B cell (primary cell): ENCODE data around the gene TRIM47. TPM values are rescaled to one million over a fixed set of nuclear protein-coding genes. Genes with fewer than 3 reads are reported as not detected.

ENCODE experiments used
- ATAC-seq: fragments of 200-7000 bp; cut with Tn5 transposase; one replicate; pipeline ENCODE4 v1.10.0; 2021; ENCODE audit warnings: low read depth, mild to moderate bottlenecking, moderate number of reproducible peaks, moderate library complexity
- CTCF ChIA-PET: fragments of 350-600 bp; sonication (Branson Sonifier 250); formaldehyde crosslinking; loops from one replicate; lab custom pipeline; 2021; ENCODE audit warnings: antibody characterized with exemption, inconsistent platforms; lab: Charles Lee
- POLR2A ChIA-PET: fragments of 350-600 bp; sonication (Branson Sonifier 250); formaldehyde crosslinking; loops from one replicate; lab custom pipeline; 2021; ENCODE audit warnings: antibody characterized with exemption; lab: Charles Lee
- DNase-seq: peaks from one replicate; pipeline ENCODE4 v3.0.0; 2013
- H2AFZ ChIP-seq: 2 replicates; pipeline ENCODE4 v1.6.1; 2012; ENCODE audit warnings: mild to moderate bottlenecking, low read depth, low read length; ENCODE audit not compliant: insufficient read depth, poor library complexity, severe bottlenecking
- H3K27ac ChIP-seq, 2 donors: 1 replicate in 1 of 2; 2 replicates in 1 of 2; pipeline ENCODE4 v1.5.1; 2012 to 2013; ENCODE audit warnings: low read length in 2 of 2, mild to moderate bottlenecking in 2 of 2, moderate library complexity in 1 of 2
- H3K27me3 ChIP-seq, 4 experiments: fragments of 200-600 bp in 1 of 4; sonication (generic) in 1 of 4; replicated peaks in 1 of 4; 1 replicate in 2 of 4; 2 replicates in 2 of 4; pipeline versions ENCODE4 v1.6.1 to v1.7.0; 2013 to 2016; ENCODE audit warnings: low read length in 3 of 4, mild to moderate bottlenecking in 2 of 4, mixed read lengths in 1 of 4, moderate library complexity in 1 of 4; ENCODE audit not compliant: insufficient read depth in 4 of 4, control insufficient read depth in 3 of 4; ENCODE audit errors: control extremely low read depth in 1 of 4
- H3K36me3 ChIP-seq, 2 experiments: replicated peaks in 1 of 2; 1 replicate in 1 of 2; 2 replicates in 1 of 2; pipeline versions ENCODE4 v1.6.1 to v1.7.1; 2013; ENCODE audit warnings: low read length in 1 of 2; ENCODE audit not compliant: insufficient read depth in 2 of 2, control insufficient read depth in 1 of 2; ENCODE audit errors: control extremely low read depth in 1 of 2, extremely low read depth in 1 of 2
- H3K4me1 ChIP-seq, 2 donors: fragments of 200-600 bp in 1 of 2; sonication (generic) in 1 of 2; 1 replicate in 1 of 2; 2 replicates in 1 of 2; pipeline versions ENCODE4 v1.5.1 to v1.6.1; 2013 to 2017; ENCODE audit warnings: low read length in 2 of 2; ENCODE audit not compliant: control insufficient read depth in 2 of 2, insufficient read depth in 2 of 2
- H3K4me2 ChIP-seq: replicated peaks from 2 replicates; pipeline ENCODE3; 2012; ENCODE audit warnings: mild to moderate bottlenecking, low read depth, low read length; ENCODE audit not compliant: poor library complexity, severe bottlenecking
- H3K4me3 ChIP-seq, 5 experiments: fragments of 200-600 bp in 1 of 5; sonication (generic) in 1 of 5; 1 replicate in 3 of 5; 2 replicates in 2 of 5; pipeline versions ENCODE4 v1.5.1 to v1.7.0; 2011 to 2016; ENCODE audit warnings: low read length in 4 of 5, mild to moderate bottlenecking in 4 of 5, low read depth in 2 of 5, control low read depth in 1 of 5, moderate library complexity in 1 of 5; ENCODE audit not compliant: insufficient read depth in 1 of 5; ENCODE audit errors: control extremely low read depth in 1 of 5, extremely low read depth in 1 of 5
- H3K79me2 ChIP-seq: fragments of 200-600 bp; sonication (generic); one replicate; pipeline ENCODE4 v1.6.0; 2016; ENCODE audit warnings: low read length; ENCODE audit not compliant: control insufficient read depth, insufficient read depth
- H3K9ac ChIP-seq: fragments of 200-600 bp; sonication (generic); 2 replicates; pipeline ENCODE4 v1.6.1; 2017; ENCODE audit warnings: mild to moderate bottlenecking, low read length, moderate library complexity
- H3K9me3 ChIP-seq, 3 donors: one replicate each; pipeline versions ENCODE4 v1.6.1 to v1.7.1; 2013; ENCODE audit warnings: low read length in 2 of 3; ENCODE audit not compliant: control insufficient read depth in 2 of 3, insufficient read depth in 1 of 3; ENCODE audit errors: control extremely low read depth in 1 of 3
- H4K20me1 ChIP-seq: 2 replicates; pipeline ENCODE4 v1.6.0; 2012; ENCODE audit warnings: mild to moderate bottlenecking, low read length; ENCODE audit not compliant: insufficient read depth, control insufficient read depth, poor library complexity, severe bottlenecking
- H3K27ac Mint-ChIP-seq: one replicate; pipeline ENCODE4 v1.8.0; 2021; ENCODE audit warnings: mixed read lengths
- H3K27me3 Mint-ChIP-seq: one replicate; pipeline ENCODE4 v1.8.0; 2021; ENCODE audit warnings: mixed read lengths
- H3K4me1 Mint-ChIP-seq: one replicate; pipeline ENCODE4 v1.8.0; 2021; ENCODE audit warnings: mixed read lengths
- H3K4me3 Mint-ChIP-seq: one replicate; pipeline ENCODE4 v1.8.0; 2021; ENCODE audit warnings: mixed read lengths
- H3K9me3 Mint-ChIP-seq: one replicate; pipeline ENCODE4 v1.8.0; 2022; ENCODE audit warnings: mixed read lengths; ENCODE audit not compliant: insufficient read depth
- EZH2 ChIP-seq: IDR thresholded peaks from 2 replicates; pipeline ENCODE4 v1.6.1; 2012; ENCODE audit warnings: borderline replicate concordance, low read depth, mild to moderate bottlenecking, moderate library complexity, low read length; ENCODE audit not compliant: insufficient read depth, poor library complexity, severe bottlenecking
- WGBS: methylation state at CpG from one replicate; pipeline ENCODE4 v1.1.5; 2013; ENCODE audit warnings: missing lambda C conversion rate; ENCODE audit not compliant: insufficient coverage; 5-methylcytosine and 5-hydroxymethylcytosine counted together
- intact Hi-C: fragments of 100-400 bp; cut with micrococcal nuclease; formaldehyde crosslinking; loops from one replicate; pipeline ENCODE4 v1.10.0; 2022
- polyA plus RNA-seq: library from polyadenylated mRNA; depleted of rRNA; stranded (reverse); fragments of >200 nt; gene quantifications from 2 replicates; pipeline ENCODE4 v1.2.3, GENCODE V29; 2012
- total RNA-seq, 2 donors: library from RNA; stranded (reverse); fragments of 120-200 nt in 1 of 2; gene quantifications; 1 replicate in 1 of 2; 2 replicates in 1 of 2; pipeline versions ENCODE4 v1.2.3 to v1.2.4, GENCODE V29; 2013 to 2022
- TF ChIP-seq, protein P1 (sequence below): fragments of 200-600 bp; IDR thresholded peaks from one replicate; pipeline ENCODE4 v1.8.0; 2022; ENCODE audit warnings: antibody characterized with exemption, mild to moderate bottlenecking

The TRIM47 gene
- total and polyA plus RNA-seq, 2 donors (not counting 1 experiment from before 2014, with no cell fraction given) = 6.4 to 8.3 TPM

DNA sequence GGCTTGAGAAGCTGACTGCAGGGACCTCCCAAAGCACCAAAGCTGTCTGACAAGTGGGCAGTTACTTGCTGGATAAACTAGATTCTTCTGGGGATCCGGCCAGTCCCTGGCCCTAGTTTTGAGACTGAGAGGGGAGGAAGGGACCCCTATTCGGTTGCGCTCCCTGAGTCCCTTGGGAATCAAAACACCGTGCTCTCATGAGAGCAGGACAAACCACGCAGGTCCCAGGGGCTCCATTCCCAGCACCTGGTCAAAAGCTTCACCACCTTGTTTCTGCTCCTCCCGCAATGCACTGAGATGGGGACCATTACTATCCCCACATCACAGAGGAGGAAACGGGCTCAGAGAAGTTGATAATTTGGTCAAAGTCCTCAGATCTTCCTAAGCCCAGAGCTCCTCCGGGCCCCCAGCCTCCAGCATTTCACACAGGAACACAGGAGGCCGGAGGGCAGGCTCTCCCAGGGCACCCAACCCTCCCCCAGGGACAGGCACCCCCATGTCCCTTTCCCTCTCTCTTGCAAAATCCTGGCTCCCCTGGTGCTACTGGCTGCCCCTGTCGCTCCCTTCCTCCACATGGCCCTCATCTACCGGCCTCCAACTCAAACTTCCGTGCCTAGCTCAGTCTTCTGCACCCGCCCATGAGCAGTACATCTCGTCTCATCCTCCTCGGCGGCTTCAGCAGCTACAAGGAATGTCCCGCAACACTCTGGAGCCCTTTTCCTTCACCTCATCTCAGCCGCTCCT is 15.1 kb upstream of the TRIM47 start:
- CTCF ChIA-PET = interaction anchor here (0.6 to 5.9 kb wide), 3 partner anchors 16 to 48 kb away, joined by 3 to 52 read pairs (median 3); partner anchors contain the start of genes TRIM47 and WBP2
- peaks cover 26% of the 10 kb centered on the region for H3K4me1 Mint-ChIP-seq
- 95% methylated on average over 17 of the region's 18 CpGs for WGBS
- H3K4me3 ChIP-seq = no peak overlapping the region
- intact Hi-C loops = no loop called here
- POLR2A ChIA-PET = interaction anchor here (0.6 to 1.0 kb wide), 3 partner anchors 28 to 95 kb away, joined by 3 to 6 read pairs (median 3); no protein-coding TSS in a partner anchor
- H3K27me3 Mint-ChIP-seq = no peaks in the 10 kb centered on the region
- H3K9ac ChIP-seq = no peak overlapping the region
- H3K9me3 ChIP-seq = no peaks in the 10 kb centered on the region
- peaks cover 28% of the 10 kb centered on the region for H4K20me1 ChIP-seq
- peak overlapping the region; percentile 66 for H3K4me3 Mint-ChIP-seq
- H3K27me3 ChIP-seq = no peaks in the 10 kb centered on the region
- peaks cover 24% of the 10 kb centered on the region for H3K79me2 ChIP-seq
- no peaks in the 10 kb centered on the region for H3K9me3 Mint-ChIP-seq
- no peak overlapping the region for H3K27ac Mint-ChIP-seq
- peaks cover 2 to 20% of the 10 kb centered on the region in 2 experiments for H3K36me3 ChIP-seq
- no peak for ATAC-seq
- TF ChIP-seq EZH2 = no peak
- TF ChIP-seq, protein P1, sequence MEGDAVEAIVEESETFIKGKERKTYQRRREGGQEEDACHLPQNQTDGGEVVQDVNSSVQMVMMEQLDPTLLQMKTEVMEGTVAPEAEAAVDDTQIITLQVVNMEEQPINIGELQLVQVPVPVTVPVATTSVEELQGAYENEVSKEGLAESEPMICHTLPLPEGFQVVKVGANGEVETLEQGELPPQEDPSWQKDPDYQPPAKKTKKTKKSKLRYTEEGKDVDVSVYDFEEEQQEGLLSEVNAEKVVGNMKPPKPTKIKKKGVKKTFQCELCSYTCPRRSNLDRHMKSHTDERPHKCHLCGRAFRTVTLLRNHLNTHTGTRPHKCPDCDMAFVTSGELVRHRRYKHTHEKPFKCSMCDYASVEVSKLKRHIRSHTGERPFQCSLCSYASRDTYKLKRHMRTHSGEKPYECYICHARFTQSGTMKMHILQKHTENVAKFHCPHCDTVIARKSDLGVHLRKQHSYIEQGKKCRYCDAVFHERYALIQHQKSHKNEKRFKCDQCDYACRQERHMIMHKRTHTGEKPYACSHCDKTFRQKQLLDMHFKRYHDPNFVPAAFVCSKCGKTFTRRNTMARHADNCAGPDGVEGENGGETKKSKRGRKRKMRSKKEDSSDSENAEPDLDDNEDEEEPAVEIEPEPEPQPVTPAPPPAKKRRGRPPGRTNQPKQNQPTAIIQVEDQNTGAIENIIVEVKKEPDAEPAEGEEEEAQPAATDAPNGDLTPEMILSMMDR = no peak
- DNase-seq = no peak
- peaks cover 16 to 19% of the 10 kb centered on the region in 2 donors for H3K4me1 ChIP-seq
- no peak overlapping the region for H3K27ac ChIP-seq
- no peak overlapping the region for H3K4me2 ChIP-seq
- H2AFZ ChIP-seq = no peak overlapping the region
